ENCODE data around the gene DCX. TPM values are rescaled to one million over a fixed set of nuclear protein-coding genes. Genes with fewer than 3 reads are reported as not detected.

DCX gene
- total and polyA plus RNA-seq, 8 donors = 0.03 to 0.43 (median 0.21) TPM; not detected in 1

Other genes with a start within 250 kb of the DCX start
- 1 to 10 TPM; 2.0 to 8.5 (median 3.2) TPM for gene CAPN6, start 141.7 kb downstream of the DCX start, total RNA-seq
- gene CAPN6, start 141.7 kb downstream of the DCX start, polyA plus RNA-seq = 1 to 10 TPM; 2.0 to 2.3 TPM
- gene SERTM2, start 99.5 kb upstream of the DCX start, total RNA-seq = under 1 TPM in 2 of 6 donors, not detected in 4; 0.04 to 0.06 TPM
- gene SERTM2, start 99.5 kb upstream of the DCX start, polyA plus RNA-seq = under 1 TPM in 1 of 2 donors, not detected in 1; 0.02 TPM

Measured in pancreas (tissue), 8 donors.